K562 (cell line): ENCODE data around the gene PUS10. TPM values are rescaled to one million over a fixed set of nuclear protein-coding genes. Genes with fewer than 3 reads are reported as not detected.

ENCODE experiments used
- CBFA2T3 ChIP-seq: fragments of 450-650 bp; IDR thresholded peaks from 2 replicates; pipeline ENCODE4 v1.6.1; 2017
- EGR1 ChIP-seq: fragments of 450-650 bp; conservative IDR thresholded peaks from 2 replicates; pipeline ENCODE4 v1.6.1; 2017; ENCODE audit warnings: mild to moderate bottlenecking
- FIP1L1 ChIP-seq: fragments of 200-400 bp; formaldehyde crosslinking; IDR thresholded peaks from 2 replicates; pipeline ENCODE4 v1.6.1; 2018; ENCODE audit warnings: mild to moderate bottlenecking, low read depth, low read length; ENCODE audit not compliant: poor library complexity, severe bottlenecking
- KLF16 ChIP-seq: IDR thresholded peaks from 2 replicates; pipeline ENCODE4 v1.6.1; 2016; ENCODE audit warnings: antibody characterized with exemption
- MNT ChIP-seq, 2 experiments: fragments of 450-650 bp; conservative IDR thresholded peaks; 2 replicates each; pipeline ENCODE4 v1.6.1; 2017; ENCODE audit warnings: mild to moderate bottlenecking in 2 of 2, moderate library complexity in 2 of 2
- NEUROD1 ChIP-seq: fragments of 150-350 bp; IDR thresholded peaks from 2 replicates; pipeline ENCODE4 v1.6.1; 2014; ENCODE audit warnings: borderline replicate concordance, low read length, low read depth; ENCODE audit not compliant: partially characterized antibody
- POLR2AphosphoS2 ChIP-seq: IDR thresholded peaks from 2 replicates; pipeline ENCODE4 v1.6.1; 2012; ENCODE audit warnings: low read length, improper control_type of control experiment
- PPARD ChIP-seq: fragments of 250-450 bp; sonication (Bioruptor Pico); IDR thresholded peaks from 2 replicates; pipeline ENCODE4 v1.8.0; 2022; ENCODE audit warnings: inconsistent platforms, mild to moderate bottlenecking, moderate library complexity
- PTBP1 ChIP-seq: fragments of 200-400 bp; formaldehyde crosslinking; IDR thresholded peaks from 2 replicates; pipeline ENCODE4 v1.6.1; 2017; ENCODE audit warnings: low read depth, low read length
- RCOR1 ChIP-seq, 2 experiments: IDR thresholded peaks; 2 replicates each; pipeline ENCODE4 v1.6.1; 2012; ENCODE audit warnings: low read depth in 2 of 2, low read length in 2 of 2, borderline replicate concordance in 1 of 2, improper control_type of control experiment in 1 of 2
- SMARCE1 ChIP-seq: fragments of 450-650 bp; IDR thresholded peaks from 2 replicates; pipeline ENCODE4 v1.7.1; 2016; ENCODE audit warnings: mild to moderate bottlenecking
- ZBTB33 ChIP-seq: sonication (generic); formaldehyde crosslinking; IDR thresholded peaks from 2 replicates; pipeline ENCODE4 v1.8.1; 2023; ENCODE audit warnings: mild to moderate bottlenecking, missing genetic modification reagents
- ZFPM2 ChIP-seq: fragments of 250-450 bp; sonication (Bioruptor Pico); IDR thresholded peaks from 2 replicates; pipeline ENCODE4 v1.5.1; 2022; ENCODE audit warnings: mild to moderate bottlenecking
- ZFX ChIP-seq: sonication (generic); formaldehyde crosslinking; IDR thresholded peaks from 2 replicates; pipeline ENCODE4 v1.8.0; 2022; ENCODE audit warnings: mild to moderate bottlenecking, missing genetic modification reagents, moderate library complexity
- ZNF133 ChIP-seq: fragments of 250-450 bp; sonication (Bioruptor Pico); IDR thresholded peaks from 2 replicates; pipeline ENCODE4 v1.4.0; 2020; ENCODE audit warnings: mild to moderate bottlenecking
- polyA plus RNA-seq, 8 experiments: library from polyadenylated mRNA; depleted of rRNA in 4 of 8; stranded (reverse) in 5 of 8; unstranded in 3 of 8; fragments of >200 nt; fragmentation: Nextera tagmentation in 2 of 8; fragmentation: Illumina TruSeq in 1 of 8; extraction: Ambion mirVana in 2 of 8; extraction: Trizol in 1 of 8; gene quantifications; 2 replicates each; pipeline versions ENCODE4 v1.2.1 to v1.2.3, GENCODE V29; 2011 to 2014; ENCODE audit warnings: inconsistent platforms in 1 of 8, missing spikeins in 1 of 8
- total RNA-seq, 7 experiments: library from RNA; depleted of rRNA in 6 of 7; stranded (reverse); fragments of >200 nt in 6 of 7; fragmentation: Illumina TruSeq in 2 of 7; extraction: Trizol in 2 of 7; gene quantifications; 2 replicates each; pipeline versions ENCODE4 v1.2.1 to v1.2.3, GENCODE V29; 2011 to 2021; ENCODE audit warnings: low replicate concordance in 1 of 7
- TF ChIP-seq, protein P1 (sequence below): fragments of 250-450 bp; sonication (Bioruptor Pico); IDR thresholded peaks from 2 replicates; pipeline ENCODE4 v1.5.1; 2021; ENCODE audit warnings: mild to moderate bottlenecking
- TF ChIP-seq, protein P2 (sequence below): fragments of 250-450 bp; sonication (Bioruptor Pico); IDR thresholded peaks from 2 replicates; pipeline ENCODE4 v1.9.0; 2021; ENCODE audit warnings: mild to moderate bottlenecking
- TF ChIP-seq, protein P3 (sequence below): sonication (generic); formaldehyde crosslinking; IDR thresholded peaks from 2 replicates; pipeline ENCODE4 v1.8.1; 2022; ENCODE audit warnings: missing genetic modification reagents
- TF ChIP-seq, protein P4 (sequence below): sonication (generic); formaldehyde crosslinking; IDR thresholded peaks from 2 replicates; pipeline ENCODE4 v1.8.0; 2022; ENCODE audit warnings: missing genetic modification reagents, mild to moderate bottlenecking, moderate library complexity, borderline replicate concordance

Gene PUS10
- total and polyA plus RNA-seq, 9 of the 15 experiments (the other 6 are each of a cell fraction or from before 2014, with no cell fraction given), result 5.0 to 10.7 (median 7.6) TPM

- TF ChIP-seq ZFX (CRISPR knock-in tag) (peak; percentile 71), EGR1 (peak; percentile 78), ZNF133 (CRISPR knock-in tag) (no peak), KLF16 (no peak), SMARCE1 (no peak), NEUROD1 (no peak), PPARD (CRISPR knock-in tag) (no peak), ZBTB33 (CRISPR knock-in tag) (peak; percentile 16; the same call in 1 of the 2 replicates), RCOR1 (IDR thresholded peaks at IDR 0.05; ENCODE audit: borderline replicate concordance in 1 of 2, low read depth in 2 of 2, low read length in 2 of 2) (peak in 1 of 2 experiments; percentile 53; a peak in 1 of 4 replicates), MNT (conservative IDR thresholded peaks at IDR 0.05) (0 out of 4 replicates have a peak, but pooled peaks of 1 of the 2 experiments have one; percentile 20), CBFA2T3 (no peak), PTBP1 (no peak), POLR2AphosphoS2 (no peak), ZFPM2 (CRISPR knock-in tag) (no peak), FIP1L1 (no peak)
- TF ChIP-seq, protein P1, sequence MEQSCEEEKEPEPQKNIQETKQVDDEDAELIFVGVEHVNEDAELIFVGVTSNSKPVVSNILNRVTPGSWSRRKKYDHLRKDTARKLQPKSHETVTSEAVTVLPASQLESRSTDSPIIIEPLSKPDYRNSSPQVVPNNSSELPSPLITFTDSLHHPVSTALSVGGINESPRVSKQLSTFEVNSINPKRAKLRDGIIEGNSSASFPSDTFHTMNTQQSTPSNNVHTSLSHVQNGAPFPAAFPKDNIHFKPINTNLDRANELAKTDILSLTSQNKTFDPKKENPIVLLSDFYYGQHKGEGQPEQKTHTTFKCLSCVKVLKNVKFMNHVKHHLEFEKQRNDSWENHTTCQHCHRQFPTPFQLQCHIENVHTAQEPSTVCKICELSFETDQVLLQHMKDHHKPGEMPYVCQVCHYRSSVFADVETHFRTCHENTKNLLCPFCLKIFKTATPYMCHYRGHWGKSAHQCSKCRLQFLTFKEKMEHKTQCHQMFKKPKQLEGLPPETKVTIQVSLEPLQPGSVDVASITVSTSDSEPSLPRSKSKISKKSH, result no peak
- TF ChIP-seq, protein P2, sequence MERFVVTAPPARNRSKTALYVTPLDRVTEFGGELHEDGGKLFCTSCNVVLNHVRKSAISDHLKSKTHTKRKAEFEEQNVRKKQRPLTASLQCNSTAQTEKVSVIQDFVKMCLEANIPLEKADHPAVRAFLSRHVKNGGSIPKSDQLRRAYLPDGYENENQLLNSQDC (CRISPR knock-in tag), result 0 out of 2 replicates have a peak, but pooled peaks have one; percentile 13
- TF ChIP-seq, protein P3, sequence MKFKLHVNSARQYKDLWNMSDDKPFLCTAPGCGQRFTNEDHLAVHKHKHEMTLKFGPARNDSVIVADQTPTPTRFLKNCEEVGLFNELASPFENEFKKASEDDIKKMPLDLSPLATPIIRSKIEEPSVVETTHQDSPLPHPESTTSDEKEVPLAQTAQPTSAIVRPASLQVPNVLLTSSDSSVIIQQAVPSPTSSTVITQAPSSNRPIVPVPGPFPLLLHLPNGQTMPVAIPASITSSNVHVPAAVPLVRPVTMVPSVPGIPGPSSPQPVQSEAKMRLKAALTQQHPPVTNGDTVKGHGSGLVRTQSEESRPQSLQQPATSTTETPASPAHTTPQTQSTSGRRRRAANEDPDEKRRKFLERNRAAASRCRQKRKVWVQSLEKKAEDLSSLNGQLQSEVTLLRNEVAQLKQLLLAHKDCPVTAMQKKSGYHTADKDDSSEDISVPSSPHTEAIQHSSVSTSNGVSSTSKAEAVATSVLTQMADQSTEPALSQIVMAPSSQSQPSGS, result no peak
- TF ChIP-seq, protein P4, sequence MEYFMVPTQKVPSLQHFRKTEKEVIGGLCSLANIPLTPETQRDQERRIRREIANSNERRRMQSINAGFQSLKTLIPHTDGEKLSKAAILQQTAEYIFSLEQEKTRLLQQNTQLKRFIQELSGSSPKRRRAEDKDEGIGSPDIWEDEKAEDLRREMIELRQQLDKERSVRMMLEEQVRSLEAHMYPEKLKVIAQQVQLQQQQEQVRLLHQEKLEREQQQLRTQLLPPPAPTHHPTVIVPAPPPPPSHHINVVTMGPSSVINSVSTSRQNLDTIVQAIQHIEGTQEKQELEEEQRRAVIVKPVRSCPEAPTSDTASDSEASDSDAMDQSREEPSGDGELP (CRISPR knock-in tag), result peak; percentile 49; the same call in 1 of the 2 replicates
Measured at GRCh38 chr2:61065714-61066709, 48.0 kb upstream of the PUS10 start, which contains the start of gene SANBR (continued).
